Spleen (tissue), 11 donors: ENCODE results near the gene SLC39A11. TPM values are rescaled to one million over a fixed set of nuclear protein-coding genes. Genes with fewer than 3 reads are reported as not detected.

Source experiments
- DNase-seq: peaks from one replicate; pipeline ENCODE4 v3.0.0-alpha.2; 2020
- H3K27ac ChIP-seq, 8 donors: fragments of 200-600 bp; sonication (generic) in 7 of 8; 1 replicate in 4 of 8; 2 replicates in 4 of 8; pipeline versions ENCODE4 v1.5.0 to v1.8.0; 2016 to 2021; ENCODE audit warnings: inconsistent platforms in 4 of 8, mild to moderate bottlenecking in 4 of 8, moderate library complexity in 1 of 8
- H3K27me3 ChIP-seq, 7 donors: fragments of 200-600 bp; sonication (generic) in 6 of 7; replicated peaks in 1 of 7; 1 replicate in 4 of 7; 2 replicates in 3 of 7; pipeline versions ENCODE4 v1.5.0 to v1.8.0; 2016 to 2021; ENCODE audit warnings: inconsistent platforms in 3 of 7, mild to moderate bottlenecking in 1 of 7
- H3K36me3 ChIP-seq, 6 donors: fragments of 200-600 bp; sonication (generic) in 5 of 6; 1 replicate in 4 of 6; 2 replicates in 2 of 6; pipeline versions ENCODE4 v1.5.0 to v1.8.0; 2016 to 2021; ENCODE audit warnings: inconsistent platforms in 2 of 6
- H3K4me1 ChIP-seq, 6 donors: fragments of 200-600 bp; sonication (generic) in 5 of 6; 1 replicate in 3 of 6; 2 replicates in 3 of 6; pipeline versions ENCODE4 v1.5.0 to v1.8.0; 2016 to 2021; ENCODE audit warnings: inconsistent platforms in 3 of 6
- H3K4me3 ChIP-seq, 8 donors: fragments of 200-600 bp; sonication (generic) in 7 of 8; 1 replicate in 4 of 8; 2 replicates in 4 of 8; pipeline versions ENCODE4 v1.5.0 to v1.8.0; 2016 to 2021; ENCODE audit warnings: inconsistent platforms in 4 of 8, mild to moderate bottlenecking in 4 of 8, moderate library complexity in 2 of 8
- H3K9me3 ChIP-seq, 8 donors: fragments of 200-600 bp; sonication (generic) in 7 of 8; 1 replicate in 4 of 8; 2 replicates in 4 of 8; pipeline versions ENCODE4 v1.5.0 to v1.8.0; 2016 to 2021; ENCODE audit warnings: inconsistent platforms in 4 of 8
- POLR2A ChIP-seq, 3 donors: fragments of 450-650 bp; IDR thresholded peaks; one replicate each; pipeline ENCODE4 v1.5.1; 2017; ENCODE audit warnings: antibody characterized with exemption in 3 of 3, mild to moderate bottlenecking in 1 of 3
- POLR2AphosphoS5 ChIP-seq, 3 donors: sonication (generic); formaldehyde crosslinking; IDR thresholded peaks; one replicate each; pipeline ENCODE4 v1.5.1; 2017; ENCODE audit warnings: antibody characterized with exemption in 3 of 3
- WGBS, 5 donors: extraction: QIAGEN DNeasy Blood & Tissue Kit in 3 of 5; methylation state at CpG; one replicate each; pipeline versions ENCODE4 v1.1.5 to v1.1.7; 2013 to 2018; 5-methylcytosine and 5-hydroxymethylcytosine counted together
- intact Hi-C: fragments of 100-400 bp; cut with DNase I; formaldehyde crosslinking; loops from one replicate; pipeline ENCODE4 v1.15.0; 2023; ENCODE audit warnings: low total_unique reads
- polyA plus RNA-seq, 3 donors: library from polyadenylated mRNA; stranded (reverse); fragments of 200-250 nt; gene quantifications; one replicate each; pipeline ENCODE4 v1.2.1, GENCODE V29; 2013
- total RNA-seq, 7 donors: library from RNA; depleted of rRNA in 3 of 7; stranded (reverse); fragments of >200 nt in 3 of 7; fragmentation: NEBNext Ultra II Directional in 4 of 7; extraction: Animal tissue kit (Norgen Biotek cat#: 25700) in 4 of 7; gene quantifications; one replicate each; pipeline versions ENCODE4 v1.1.0 to v1.2.1, GENCODE V29; 2016 to 2021
- TF ChIP-seq, protein P1 (sequence below), 11 experiments: fragments of 200-600 bp in 7 of 11; fragments of 450-650 bp in 4 of 11; sonication (generic) in 4 of 11; IDR thresholded peaks in 8 of 11; conservative IDR thresholded peaks in 3 of 11; 1 replicate in 7 of 11; 2 replicates in 4 of 11; pipeline versions ENCODE4 v1.4.0 to v1.8.0; 2016 to 2021; ENCODE audit warnings: antibody characterized with exemption in 11 of 11, inconsistent platforms in 4 of 11, mild to moderate bottlenecking in 1 of 11
- donor health status: healthy with polysubstance abuse.
- donor health status: DM: no; HTN: no; CAD: no; lungs with moderate emphysema.
- donor health status: DM: no; HTN: no; CAD: no.
- donor health status: Bipolar disorder and iron deficiency.
- donor health status: healthy.
- donor health status: DM: no; HTN: no; CAD: no.
- donor health status: DM: yes; HTN: yes; CAD: no.

The SLC39A11 gene
- total and polyA plus RNA-seq, 10 donors = 4.1 to 45.2 (median 27.8) TPM

DNA sequence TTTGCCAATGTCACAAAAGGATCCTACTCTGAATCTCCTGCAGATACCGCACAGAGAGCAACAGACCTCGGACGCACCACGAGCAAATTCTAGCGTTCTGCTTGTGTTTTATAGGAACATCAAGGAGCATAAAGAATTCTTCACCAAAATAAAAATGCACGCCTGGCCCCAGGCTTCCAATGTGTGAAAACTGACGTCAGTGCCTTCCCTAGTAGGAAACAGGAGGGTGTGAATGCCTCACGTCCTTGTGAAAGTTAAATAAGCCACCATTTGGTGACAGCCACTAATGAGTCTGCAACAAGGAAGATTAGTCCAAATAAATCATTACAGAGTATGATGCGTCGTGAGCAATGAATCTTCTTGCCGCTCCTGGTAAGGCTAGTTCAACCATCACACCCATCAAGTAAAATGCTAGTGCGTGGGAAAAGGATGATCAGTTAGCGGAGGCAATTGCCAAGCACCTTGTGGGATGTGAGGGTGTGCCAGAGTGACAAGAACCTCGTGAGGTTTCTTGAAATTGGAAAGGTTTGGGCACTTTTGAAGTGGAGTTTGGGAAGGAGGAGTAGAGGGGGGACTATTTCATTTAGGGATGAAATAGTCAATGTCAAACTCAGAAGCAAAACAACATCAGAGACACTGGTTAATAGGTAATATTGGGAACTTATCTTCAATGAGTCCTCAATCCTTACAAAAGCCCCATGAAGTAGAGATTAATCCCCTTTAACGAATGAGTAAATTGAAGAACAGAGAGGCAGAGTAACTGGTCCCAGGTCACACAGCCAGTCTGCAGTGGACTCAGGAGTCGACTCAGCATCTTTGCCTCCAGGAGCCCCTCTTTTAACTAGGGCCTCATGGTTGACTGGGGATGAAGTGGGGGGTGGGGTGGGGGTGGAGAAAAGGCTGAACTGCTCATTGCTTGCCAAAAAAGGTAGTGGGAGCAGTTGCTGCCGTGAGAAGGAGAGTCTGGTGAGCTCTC lies 238.8 kb downstream of the SLC39A11 start:
- no peak overlapping the region for H3K4me3 ChIP-seq
- H3K27ac ChIP-seq = no peak overlapping the region
- 79 to 85% (median 81%) methylated on average over 17 of the region's 17 CpGs for WGBS, 5 donors
- no peaks in the 10 kb centered on the region for H3K4me1 ChIP-seq
- H3K36me3 ChIP-seq = peaks cover 0 to 22% (median 0%) of the 10 kb centered on the region in 6 donors
- peaks cover 0 to 5% (median 0%) of the 10 kb centered on the region in 8 donors for H3K9me3 ChIP-seq
- TF ChIP-seq POLR2A (IDR thresholded peaks at IDR 0.05) (no peak), POLR2AphosphoS5 (IDR thresholded peaks at IDR 0.05) (no peak)
- TF ChIP-seq, protein P1, sequence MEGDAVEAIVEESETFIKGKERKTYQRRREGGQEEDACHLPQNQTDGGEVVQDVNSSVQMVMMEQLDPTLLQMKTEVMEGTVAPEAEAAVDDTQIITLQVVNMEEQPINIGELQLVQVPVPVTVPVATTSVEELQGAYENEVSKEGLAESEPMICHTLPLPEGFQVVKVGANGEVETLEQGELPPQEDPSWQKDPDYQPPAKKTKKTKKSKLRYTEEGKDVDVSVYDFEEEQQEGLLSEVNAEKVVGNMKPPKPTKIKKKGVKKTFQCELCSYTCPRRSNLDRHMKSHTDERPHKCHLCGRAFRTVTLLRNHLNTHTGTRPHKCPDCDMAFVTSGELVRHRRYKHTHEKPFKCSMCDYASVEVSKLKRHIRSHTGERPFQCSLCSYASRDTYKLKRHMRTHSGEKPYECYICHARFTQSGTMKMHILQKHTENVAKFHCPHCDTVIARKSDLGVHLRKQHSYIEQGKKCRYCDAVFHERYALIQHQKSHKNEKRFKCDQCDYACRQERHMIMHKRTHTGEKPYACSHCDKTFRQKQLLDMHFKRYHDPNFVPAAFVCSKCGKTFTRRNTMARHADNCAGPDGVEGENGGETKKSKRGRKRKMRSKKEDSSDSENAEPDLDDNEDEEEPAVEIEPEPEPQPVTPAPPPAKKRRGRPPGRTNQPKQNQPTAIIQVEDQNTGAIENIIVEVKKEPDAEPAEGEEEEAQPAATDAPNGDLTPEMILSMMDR (IDR thresholded peaks at IDR 0.05 in 8 of 11, conservative IDR thresholded peaks at IDR 0.05 in 3 of 11) = no peak
- intact Hi-C loops = loop anchor here (10.0 kb wide), 1 partner anchor 79 kb away; no protein-coding TSS in a partner anchor
- no peak for DNase-seq
- H3K27me3 ChIP-seq = no peaks in the 10 kb centered on the region

DNA sequence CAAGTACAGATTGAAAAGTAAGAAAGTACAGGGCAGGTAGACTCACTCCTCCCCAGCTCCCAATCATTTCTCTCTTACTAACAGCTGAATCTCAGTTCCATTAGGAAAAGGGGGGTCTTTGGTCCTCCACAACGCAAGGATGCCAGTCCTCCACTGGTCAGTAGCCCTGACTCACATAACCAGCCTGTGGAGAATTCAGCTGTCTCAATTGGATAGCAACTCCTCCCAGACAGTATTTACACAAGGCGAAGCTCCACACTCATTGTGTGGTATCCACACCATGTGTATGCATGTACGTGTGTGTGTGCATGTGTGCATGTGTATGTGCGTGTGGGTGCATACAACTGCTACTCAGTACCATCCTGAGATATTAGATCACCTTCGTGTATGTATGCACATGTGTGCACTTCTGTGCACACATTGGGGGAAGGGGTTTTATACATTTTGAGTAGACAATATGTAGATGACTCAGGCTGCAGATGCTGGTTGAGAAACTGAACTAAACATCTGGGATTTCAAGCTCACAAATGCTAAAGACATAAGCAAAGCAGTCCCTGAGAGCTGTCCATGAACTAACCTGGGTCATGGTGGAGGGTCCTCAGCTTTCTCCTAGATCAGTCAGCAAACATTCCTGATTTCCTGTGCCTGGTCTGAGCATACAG lies 240.1 kb downstream of the SLC39A11 start:
- Histone ChIP-seq H3K9me3 (no peaks in the 10 kb centered on the region), H3K4me3 (no peak overlapping the region), H3K27ac (no peak overlapping the region), H3K27me3 (no peaks in the 10 kb centered on the region), H3K4me1 (no peaks in the 10 kb centered on the region), H3K36me3 (peaks cover 0 to 35% (median 0%) of the 10 kb centered on the region in 6 donors)
- TF ChIP-seq POLR2A (IDR thresholded peaks at IDR 0.05) = no peak
- no peak for TF ChIP-seq POLR2AphosphoS5 (IDR thresholded peaks at IDR 0.05)
- TF ChIP-seq, protein P1 (IDR thresholded peaks at IDR 0.05 in 8 of 11, conservative IDR thresholded peaks at IDR 0.05 in 3 of 11) = no peak
- intact Hi-C loops = loop anchor here (10.0 kb wide), 1 partner anchor 78 kb away; no protein-coding TSS in a partner anchor
- WGBS, 5 donors = 84 to 97% (median 89%) methylated on average over 5 of the region's 5 CpGs
- DNase-seq = no peak

DNA sequence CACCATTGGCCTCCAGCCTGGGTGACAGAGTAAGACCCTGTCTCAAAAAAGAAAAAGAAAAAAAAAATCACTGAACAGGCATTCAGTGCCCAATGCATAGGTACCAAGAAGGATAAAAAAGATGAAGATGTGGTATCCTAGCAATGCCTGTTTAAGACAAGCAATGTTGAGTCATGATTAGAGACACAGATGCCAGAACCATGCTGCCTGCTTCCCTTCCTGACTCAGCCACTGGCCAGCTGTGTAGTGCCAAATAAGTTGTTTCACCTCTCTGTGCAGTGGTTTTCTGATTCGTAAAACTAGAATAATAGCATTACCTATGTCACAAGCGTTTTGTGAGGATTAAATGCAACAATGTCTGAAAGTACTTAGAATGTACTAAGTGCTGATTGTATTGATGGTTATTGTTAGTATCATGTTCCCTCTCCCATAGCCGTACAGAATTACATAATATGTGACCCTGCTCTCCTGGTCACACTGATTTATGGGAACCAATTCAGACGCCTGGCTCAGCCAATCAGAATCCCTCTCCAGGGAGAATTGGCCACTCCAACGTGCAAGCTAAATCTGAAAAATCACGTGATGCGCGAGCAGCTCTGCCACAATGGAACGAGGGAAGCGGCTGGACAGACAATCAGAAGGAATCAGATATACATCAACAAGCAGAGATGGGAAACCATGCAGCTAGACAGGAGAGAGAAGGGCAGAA lies 241.9 kb downstream of the SLC39A11 start:
- H3K9me3 ChIP-seq = no peaks in the 10 kb centered on the region
- DNase-seq = no peak
- no peak overlapping the region for H3K4me3 ChIP-seq
- peaks cover 0 to 49% (median 0%) of the 10 kb centered on the region in 6 donors for H3K36me3 ChIP-seq
- H3K4me1 ChIP-seq = no peaks in the 10 kb centered on the region
- intact Hi-C loops = loop anchor here (10.0 kb wide), 1 partner anchor 76 kb away; no protein-coding TSS in a partner anchor
- WGBS, 5 donors = 92 to 94% (median 93%) methylated on average over 10 of the region's 10 CpGs
- H3K27me3 ChIP-seq = no peaks in the 10 kb centered on the region
- TF ChIP-seq POLR2AphosphoS5 (IDR thresholded peaks at IDR 0.05) (no peak), POLR2A (IDR thresholded peaks at IDR 0.05) (no peak)
- TF ChIP-seq, protein P1 (IDR thresholded peaks at IDR 0.05 in 8 of 11, conservative IDR thresholded peaks at IDR 0.05 in 3 of 11) = no peak
- no peak overlapping the region for H3K27ac ChIP-seq
